Measurements from ENCODE around the gene CTAGE1.
"Not testable (repeated sequence)": the region's sequence is repeated elsewhere in the genome, so short reads cannot be mapped to it uniquely, and the experiment has no call there.

Gene CTAGE1

DNA sequence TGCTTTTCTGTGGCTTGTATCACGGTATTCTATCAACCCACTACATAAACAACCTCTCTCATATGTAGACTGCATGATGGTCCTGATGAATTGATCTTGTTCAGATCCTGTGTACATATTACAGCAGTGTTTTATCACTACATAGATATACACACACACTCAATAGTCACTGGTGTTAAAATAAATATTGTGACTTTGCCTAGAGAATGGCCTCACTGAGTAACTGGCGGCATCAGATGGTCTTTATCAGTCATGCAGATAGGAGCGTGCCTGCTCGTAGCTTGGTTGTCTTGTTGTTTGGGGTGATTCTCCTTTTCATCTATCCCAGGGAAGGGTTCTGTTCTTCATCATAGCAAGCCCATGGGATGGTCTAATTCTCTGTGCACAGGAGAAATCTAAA is 18.4 kb upstream of the CTAGE1 start:
- DNase-seq: no peak

DNA sequence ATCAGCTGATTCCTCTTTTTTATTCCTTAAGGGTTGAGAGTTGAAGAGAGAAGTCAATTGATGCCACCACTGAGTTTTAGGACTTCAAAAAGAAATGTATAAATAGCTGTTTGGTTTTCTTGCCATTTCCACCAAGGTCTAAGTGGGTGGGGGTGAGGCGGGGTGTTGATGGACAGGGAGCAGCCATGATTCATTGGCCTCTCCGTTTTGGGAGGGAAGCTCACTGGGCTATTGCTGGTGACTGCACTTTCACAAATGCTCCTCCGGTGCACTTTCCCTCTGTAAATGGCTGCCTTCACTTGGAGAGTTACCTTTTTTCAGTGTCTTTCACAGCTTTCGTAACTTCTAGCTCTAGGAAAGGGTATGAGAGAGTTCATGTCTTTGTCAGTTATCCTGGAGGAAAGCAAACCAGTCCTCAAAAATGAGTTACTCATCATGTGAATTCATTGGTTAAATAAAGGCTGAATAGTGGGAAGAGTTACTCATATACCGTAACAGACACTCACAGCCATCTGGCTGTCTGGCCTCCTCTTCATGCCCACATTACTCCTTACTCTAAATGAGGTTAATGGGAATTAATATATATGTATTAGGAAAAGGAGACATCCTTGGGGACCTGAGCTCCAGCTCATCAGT is 17.4 kb upstream of the CTAGE1 start:
- DNase-seq: no peak

DNA sequence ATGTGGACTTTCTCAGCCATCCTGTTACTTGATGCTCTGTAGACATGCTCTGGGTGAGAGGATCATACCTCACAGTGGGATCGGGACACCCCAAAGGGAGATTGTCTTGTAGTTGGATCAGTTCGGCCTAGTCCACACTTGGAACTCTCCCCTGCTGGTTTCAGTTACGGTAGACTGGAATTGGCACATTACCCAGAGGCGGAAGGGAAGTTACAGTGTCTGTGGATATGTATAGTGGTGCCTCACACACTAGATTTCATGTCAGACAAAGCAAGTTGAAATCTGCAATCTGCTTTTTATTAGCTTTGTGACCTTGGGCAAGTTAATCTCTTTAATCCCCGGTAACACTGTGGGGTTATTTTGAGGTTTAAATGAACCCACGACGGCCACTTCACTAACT is 16.2 kb upstream of the CTAGE1 start:
- DNase-seq: no peak

DNA sequence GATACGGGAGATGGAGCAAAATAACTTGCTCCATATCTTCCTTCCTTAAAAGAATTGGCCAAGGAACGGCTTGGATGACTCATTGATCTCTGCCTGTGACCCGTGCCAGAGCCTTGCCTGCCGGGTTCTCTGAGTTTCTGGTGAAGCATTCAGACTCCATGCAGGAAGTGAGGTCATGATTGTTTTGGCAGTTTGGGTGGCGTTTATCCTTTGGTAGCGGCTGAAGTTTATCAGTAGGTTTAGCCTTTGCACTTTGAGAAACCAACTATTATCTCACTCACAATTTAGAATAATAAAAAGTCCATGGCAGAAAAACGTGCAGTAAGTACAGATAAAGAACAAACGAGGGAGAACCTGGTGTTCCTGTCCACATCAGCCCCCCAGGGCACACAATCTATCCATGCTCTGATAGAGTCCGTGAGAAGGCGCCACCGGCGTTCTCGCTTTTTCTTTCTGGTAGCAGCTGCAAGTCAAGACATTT is 15.0 kb upstream of the CTAGE1 start:
- DNase-seq: no peak

DNA sequence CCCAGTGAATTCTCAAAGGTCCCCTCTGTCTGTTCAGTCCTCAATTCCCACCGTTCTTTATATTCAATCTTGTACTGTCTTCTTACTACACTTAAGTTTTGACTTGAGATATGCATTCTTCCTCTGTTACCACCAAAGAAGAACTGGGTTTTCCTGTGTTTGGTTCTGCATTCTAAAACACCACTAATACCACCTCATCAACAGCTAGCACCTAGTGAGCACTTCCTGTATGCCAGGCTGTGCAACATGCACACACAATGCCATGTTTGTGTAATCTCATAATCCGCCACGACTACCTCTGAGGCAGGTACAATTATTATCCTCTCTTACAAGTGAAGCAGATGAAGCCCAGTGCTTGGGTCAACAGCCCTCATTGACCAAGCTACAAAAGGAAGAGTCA is 11.8 kb upstream of the CTAGE1 start:
- DNase-seq: no peak

DNA sequence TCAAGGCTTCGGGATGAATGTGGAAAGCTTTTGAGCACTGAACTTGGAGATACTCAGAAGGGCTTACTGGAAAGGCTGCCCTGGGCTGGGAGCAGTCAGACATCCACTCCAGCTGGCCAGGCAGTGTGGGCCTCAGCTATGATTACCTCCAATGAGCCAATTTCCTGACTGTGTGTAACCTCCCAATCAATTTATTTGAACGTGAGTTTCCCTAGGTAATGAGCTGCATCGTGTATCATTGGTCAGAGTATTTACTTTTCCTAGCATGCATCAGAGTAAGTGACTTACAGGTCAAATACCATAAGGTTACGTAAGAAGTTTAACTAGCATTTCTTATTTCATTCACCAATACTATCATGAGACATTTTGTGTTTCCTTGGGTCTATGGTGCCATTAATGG is 11.0 kb upstream of the CTAGE1 start:
- peak in 1 of 14 donors; percentile 33 for DNase-seq

DNA sequence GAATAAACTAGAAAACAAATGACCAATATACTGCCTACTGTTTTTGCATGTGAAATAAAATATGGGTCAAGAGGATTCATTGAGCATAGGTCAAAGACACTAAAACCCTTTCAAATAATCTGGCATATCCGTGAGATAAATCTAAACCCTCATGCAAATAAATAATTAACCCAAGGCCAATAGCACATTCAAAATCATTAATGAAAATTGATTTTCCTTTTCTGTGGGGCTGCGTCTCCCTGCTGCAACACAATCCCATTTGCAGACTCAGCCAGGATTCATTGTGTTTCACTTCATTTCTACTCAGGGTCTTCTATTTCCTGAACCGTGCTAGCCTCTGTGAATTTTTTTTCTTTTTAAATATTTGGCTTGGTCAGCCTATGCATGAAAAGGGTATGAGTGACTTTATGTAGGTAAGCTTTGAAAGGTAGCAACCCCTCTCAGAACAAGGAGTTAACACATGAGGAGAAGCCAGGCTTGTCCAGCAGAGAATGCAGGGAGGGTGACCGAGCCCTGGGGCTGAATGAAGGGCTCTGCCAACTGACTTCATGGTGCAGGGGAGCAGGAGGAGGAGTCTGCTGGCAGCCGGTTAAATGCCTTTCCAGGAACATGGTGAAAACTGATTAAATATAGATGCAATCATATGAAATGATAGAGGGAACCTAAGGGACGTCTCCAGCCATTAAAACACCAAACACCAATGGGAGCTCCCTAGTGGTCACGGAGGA is 10.3 kb upstream of the CTAGE1 start:
- no peak for DNase-seq

DNA sequence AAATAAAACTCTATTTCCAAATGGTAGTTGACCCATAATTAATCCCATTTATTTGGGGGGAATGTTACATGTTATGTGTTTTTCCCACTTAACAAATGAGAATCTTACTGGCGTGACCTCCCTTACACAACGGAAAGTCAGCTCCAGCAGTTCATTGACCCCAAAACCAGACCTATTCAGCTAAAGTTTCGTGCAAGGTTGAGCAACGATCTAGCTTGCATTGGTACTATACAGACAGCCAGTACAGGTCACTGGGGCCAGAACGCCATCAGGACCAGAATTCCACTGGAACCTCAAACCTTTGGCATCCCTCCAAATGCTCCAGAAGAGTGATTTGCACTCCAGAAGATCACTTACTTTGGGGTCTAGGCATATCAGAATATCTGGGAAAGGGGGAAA is 6.8 kb upstream of the CTAGE1 start:
- DNase-seq: no peak

DNA sequence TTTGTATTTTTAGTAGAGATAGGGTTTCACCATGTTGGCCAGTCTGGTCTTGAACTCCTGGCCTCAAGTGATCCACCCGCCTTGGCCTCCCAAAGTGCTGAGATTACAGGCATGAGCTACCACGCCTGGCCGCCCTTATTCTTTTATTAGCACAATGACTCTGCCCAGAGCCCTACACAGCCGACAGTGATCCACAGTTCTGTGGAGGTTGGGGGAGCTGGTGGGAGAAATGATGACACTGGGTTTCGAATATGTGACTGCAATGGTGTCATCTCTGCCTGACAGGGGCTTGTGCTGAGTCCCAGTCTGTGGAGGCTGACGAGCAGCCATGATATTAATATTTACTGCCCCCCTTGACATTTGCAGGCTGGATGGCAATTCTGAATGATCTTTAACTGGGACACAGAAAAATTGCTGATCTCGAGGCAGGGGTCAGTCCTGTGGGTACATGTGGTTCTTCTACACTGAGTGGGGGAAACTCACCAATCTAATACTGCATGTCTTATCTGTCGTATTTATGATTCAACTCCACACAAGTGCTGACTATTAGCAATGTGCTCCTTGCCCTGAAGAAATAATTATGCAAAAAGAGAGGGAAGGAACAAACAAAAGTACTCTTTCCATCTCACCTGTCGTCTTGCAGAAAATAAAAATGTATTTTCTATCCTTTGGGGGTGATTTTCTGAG is 6.3 kb upstream of the CTAGE1 start:
- no peak for DNase-seq

DNA sequence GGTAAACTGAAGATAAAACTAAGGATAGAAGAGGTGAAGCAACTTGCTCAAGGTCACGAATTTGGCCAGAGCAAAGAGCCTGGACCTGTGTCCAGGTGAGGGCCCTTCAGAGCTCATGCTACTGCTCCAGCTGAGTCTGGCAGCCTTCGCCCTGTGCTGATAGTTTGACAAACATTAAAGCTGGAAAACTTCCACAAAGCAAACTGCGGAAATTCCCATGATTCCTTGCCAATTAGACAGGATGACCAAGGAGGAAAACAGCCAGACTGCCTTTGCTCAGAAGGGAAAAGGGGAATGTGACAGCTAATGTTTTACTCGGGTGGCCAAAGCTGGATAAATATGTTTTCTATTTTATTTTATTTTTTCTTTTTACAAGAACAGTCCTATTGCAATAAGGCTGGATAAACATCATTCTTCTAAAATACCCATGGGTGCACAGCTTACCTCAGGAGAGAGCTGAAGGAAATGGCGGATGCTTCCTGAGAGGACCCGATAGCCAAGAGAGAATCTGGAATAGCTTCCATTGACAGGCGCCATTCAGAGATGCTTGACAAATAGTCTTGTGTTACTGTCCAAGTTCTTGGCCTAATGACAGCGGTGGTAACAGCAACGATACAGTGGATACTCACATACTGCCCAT is 5.3 kb upstream of the CTAGE1 start:
- no peak for DNase-seq

DNA sequence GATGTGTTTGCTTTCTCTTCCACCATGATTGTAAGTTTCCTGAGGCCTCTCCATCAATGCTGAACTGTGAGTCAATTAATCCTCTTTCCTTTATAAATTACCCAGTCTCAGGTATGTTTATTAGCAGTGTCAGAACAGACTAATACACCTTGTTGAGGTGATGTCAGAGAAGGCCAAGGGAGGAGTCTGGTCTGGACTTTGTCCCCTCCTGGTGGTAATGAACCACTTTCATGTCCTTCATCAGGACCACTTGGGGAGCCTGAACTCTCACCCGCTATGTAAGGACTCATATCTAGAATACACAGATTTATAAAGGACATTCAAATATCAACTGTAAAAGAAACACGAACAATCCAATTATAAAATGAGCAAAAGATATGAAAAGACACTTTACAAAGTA is 2.9 kb upstream of the CTAGE1 start:
- DNase-seq: no peak

DNA sequence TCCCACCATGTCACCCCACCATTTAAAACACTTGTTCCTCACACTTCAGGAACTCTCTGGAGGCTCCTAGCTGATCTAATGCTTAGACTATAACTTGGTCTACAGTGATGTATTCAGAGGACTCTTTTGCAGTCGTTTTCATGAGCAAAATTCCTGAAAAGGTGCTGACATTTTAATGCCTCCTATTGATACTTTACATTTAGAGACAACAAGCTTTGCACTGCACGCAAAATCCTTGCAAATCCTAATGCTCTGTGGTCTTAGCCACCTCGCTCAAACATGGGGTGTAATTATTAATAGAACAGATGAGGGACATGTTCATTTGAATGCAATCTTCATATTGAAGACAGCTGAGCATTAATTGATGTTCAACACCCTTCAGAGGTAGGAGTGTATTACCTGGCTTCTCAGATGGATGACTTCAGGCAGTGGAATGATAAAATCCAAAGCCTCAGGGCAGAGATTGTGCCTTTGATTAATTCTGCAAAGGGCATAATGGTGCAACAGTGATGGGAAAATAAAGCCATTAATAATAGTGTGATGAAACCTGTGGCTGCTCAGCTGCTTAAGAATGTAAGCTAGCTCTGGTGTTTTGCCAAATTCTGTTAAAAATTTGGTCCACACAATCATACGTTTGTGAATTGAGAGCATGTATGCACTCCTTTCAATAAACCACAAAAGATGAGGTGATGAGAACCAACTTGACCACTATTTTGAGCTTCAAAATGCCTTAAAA is 5.4 kb downstream of the CTAGE1 start:
- no peak for DNase-seq

DNA sequence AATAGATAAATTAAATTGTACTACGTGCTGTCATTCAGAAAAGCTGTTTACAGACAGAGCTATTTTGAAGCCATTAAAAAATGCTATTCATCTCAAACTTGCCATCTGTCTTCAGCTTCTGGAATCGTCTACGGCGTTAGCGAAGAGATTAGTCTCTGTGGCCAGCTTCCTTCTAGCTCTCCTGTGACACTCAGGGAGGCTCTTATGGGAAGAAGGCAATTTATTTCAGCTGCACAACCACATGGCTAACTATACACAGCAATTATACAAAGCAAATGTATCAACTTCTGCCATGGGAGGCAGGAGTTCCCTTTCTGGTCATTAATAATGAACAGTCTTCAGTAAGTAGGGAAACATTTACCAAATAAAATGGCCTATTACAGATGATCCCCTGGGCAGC is 6.3 kb downstream of the CTAGE1 start:
- no peak for DNase-seq

DNA sequence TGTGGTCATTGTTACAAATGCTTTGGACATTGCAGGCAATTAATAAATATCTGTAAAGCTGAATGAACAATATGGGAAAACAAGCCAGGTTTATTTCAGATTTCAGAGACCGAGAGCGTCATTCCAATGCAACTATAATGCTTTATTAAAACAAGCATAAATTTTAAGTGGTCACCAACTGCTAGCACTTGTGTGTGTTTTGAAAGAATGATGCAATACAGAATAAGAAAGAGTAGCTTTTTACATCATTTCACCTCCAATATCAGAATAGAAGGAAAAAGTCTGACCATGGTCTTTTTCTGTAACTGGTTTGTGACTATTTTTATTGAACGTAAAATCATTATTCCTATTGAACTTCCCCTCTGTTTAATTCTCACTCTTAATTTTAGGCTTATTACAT is 7.6 kb downstream of the CTAGE1 start:
- DNase-seq: no peak

DNA sequence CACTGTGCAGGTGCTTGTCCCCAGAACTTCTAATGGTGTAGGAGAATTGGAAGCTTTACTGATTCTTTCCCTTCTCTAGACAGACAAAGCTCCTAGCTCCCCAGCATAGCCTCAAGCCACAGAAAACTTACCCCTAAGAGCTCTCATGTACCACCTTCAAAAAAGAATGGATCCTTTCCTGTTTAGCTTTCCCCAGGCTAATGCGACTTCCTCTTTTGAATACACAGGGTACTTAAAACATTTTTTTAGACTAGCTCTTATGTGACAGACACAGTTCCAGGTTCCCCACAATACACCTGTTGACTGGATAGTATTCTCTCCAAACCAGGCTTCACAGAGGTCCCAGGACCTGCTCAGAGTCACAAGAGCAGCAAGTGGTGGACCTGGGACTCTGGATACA is 8.3 kb downstream of the CTAGE1 start:
- DNase-seq: no peak

DNA sequence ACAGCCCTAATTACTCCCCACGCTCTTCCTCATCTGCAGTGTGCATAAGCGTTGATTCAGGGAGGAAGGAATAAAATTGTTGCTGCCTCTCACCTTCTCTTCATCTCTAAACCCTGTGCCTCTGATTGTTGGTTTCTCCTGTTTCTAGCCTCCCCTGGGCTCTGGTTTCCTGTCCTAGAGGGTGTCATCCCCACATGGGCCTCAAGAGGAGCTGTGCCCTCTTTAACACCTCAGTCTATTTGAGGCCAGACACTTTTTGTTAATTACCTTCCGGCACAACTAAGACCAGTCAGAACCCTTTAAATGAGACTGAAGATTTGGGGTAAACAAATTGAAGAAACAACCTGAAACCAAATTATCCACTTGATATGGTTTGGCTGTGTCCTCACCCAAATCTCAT is 9.7 kb downstream of the CTAGE1 start:
- no peak for DNase-seq

DNA sequence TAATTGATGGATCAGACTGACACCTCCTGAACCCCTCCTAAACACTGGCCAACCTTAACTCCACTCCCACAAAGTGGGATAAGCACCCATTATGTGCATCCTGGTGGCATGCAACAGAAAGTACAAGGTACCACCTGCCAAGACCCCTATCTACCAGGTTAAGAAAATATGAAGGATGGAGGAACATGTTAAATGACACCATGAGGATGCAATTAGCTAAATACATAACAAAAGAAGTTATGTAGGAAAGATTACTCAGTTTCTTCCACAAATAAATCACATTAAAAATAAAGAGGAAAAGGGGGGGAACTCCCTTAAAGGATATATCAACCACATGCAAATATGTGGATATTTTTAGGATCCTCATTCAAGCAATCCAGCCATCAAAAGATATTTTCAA is 12.6 kb downstream of the CTAGE1 start:
- no peak for DNase-seq

DNA sequence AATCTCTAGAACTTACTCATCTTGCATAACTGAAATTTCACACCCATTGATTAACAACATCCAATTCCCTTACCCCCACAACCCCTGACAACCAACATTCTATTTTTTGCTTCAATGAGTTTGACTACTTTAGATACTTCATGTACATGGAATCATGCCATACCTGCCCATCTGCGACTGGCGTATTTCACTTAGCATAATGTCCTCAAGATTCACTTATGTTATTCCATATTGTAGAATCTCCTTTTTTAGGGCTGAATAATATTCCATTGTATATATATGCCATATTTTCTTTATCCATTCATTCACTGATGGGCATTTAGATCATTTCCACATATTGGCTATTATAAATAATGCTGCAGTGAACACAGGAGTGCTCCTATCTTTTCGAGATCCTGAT is 13.8 kb downstream of the CTAGE1 start:
- no peak for DNase-seq

DNA sequence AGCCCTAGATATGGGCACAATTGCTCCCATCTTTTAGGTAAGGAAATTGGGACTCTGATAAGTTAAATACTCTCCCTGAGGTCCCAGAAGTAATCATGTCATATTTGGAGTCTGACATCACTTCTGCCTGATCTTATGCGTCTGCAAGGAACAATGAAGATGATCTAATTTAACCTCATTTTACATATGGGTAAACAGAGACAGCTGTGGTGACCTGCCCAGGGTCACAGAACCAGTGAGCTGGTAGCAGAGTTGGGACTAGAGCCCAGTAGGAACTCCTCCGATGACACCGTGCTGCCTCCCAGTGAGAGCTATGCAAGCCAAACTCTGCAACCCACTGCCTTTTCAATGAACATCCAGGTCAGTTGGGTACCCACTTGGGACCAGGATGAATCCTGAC is 17.8 kb downstream of the CTAGE1 start:
- DNase-seq: no peak

DNA sequence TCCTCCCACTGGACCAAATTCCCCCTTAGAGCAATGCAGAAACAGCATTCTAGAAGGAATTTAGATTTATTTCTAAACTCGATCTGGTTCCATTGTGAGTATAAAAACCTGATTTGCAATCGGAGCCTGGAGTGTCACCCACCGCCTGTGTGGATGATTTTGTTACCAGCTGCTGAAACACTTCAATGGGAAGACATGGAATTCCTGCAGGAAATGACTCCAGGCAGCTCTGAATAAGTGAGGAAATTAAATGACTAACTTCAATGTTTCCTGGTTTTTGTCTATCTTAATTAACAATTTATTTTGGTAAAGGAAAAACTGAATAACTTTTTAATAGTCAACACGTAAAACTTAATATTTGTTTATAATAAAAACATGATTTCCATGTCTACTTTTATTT is 19.3 kb downstream of the CTAGE1 start:
- DNase-seq: no peak

DNA sequence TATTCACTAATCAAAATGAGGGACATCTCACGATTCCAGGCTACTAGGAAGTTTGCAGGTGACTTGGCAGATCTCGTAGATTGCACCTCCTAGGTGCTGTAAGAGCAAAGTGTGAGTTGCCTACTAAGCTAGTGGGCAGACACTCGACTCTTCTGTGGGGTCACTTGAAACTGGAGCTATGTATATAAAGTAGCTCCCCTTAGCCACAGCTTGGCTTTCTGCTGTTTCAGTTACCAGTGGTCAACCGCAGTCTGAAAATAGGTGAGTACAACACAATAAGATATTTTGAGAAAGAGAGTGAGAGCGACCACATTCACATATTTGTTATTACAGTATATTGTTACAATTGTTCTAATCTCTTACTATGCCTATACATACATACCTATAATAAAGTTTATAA is 23.3 kb downstream of the CTAGE1 start:
- no peak for DNase-seq

DNA sequence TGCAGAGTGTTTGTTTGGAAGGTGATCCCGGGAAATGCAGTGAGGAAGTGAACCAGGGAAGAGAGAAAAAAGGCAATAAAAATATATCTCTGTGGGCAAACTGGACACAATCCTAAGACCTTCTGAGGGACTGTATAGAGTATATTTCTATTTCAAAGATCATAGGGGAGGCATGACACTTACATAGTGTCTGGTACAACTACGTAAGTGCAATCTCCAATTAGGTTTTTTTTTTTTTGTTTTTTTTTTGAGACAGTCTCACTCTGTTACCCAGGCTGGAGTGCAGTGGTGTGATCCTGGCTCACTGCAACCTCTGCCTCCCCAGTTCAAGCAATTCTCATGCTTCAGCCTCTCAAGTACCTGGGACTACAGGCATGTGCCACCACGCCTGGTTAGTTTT is 24.6 kb downstream of the CTAGE1 start:
- not testable (repeated sequence) for DNase-seq

Measured in C1 segment of cervical spinal cord (tissue), 14 donors.